GM21619 (cell line): ENCODE measurements around the gene SFSWAP.
"Not testable (repeated sequence)": the region's sequence is repeated elsewhere in the genome, so short reads cannot be mapped to it uniquely, and the experiment has no call there.

Source experiments
- ATAC-seq: cut with Tn5 transposase; IDR thresholded peaks from one replicate; pipeline ENCODE4 v1.9.1; 2021; ENCODE audit not compliant: unreplicated experiment

SFSWAP gene

DNA sequence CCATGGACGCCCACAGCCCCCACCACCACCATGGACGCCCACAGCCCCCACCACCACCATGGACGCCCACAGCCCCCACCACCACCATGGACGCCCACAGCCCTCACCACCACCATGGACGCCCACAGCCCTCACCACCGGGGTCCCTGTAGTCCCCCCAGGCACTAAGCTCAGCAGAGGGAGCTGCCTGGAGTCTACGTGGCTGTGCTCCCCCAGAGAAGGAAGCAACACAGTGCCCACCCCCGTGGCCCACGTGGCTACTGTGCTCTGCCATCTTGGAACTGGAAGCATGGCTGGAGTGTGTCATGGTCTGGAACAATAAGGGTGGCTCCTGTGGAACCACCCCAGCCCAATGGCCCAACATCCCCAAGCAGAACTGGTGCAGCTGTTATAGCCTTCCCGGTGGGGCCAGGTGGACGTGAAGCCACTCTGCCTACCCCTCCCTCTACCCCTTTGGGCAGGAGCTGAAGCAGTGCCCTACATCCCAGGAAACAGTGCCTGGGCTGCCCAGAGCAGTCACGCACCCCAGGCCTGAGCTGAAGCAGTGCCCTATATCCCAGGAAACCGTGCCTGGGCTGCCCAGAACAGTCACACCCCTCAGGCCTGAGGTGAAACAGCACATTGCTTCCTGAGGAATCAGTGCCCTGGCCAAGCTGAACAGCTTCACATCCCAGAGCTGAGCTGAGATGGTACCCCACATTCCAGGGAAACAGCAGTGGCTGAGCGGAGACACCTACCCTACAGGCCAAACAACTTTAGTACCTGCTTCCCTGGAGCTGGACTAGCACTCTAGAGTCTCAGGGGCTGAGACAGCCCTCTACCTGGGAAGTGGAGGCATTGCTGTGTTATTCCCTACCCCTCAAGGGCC, 9.0 kb upstream of the SFSWAP start:
- ATAC-seq: no peak

DNA sequence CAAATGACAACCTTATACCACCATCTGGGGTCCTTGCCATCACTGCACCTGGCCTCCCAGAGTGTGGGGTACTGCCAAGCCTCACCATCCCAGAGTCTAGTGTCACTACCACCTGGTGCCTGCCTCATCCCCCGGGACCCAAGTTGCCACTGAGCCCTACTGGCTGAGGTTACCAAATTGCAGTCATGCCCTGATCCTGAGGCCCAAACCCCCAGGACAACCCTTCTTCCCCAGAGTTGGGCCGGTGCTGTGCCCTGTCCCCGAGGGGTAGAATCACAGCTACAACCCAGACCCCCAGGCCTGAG, 8.4 kb upstream of the SFSWAP start:
- ATAC-seq: no peak

DNA sequence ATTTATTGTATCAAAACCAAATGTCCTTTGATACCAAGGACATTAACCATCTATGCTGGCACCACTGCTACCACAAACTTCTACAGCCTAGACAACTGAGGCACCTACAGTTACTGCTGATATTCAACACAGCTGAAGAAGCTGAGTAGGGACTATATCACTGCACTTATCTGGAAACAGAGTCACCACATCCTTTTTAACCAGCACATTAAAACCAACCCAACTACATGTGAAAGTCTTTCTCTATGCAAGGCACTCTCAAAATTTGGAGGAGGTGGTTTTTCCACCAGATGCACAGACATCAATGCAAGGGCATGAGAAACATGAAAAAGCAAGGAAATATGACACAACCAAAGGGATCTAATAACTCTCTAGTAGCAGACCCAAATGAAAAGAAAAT, 7.7 kb upstream of the SFSWAP start:
- no peak for ATAC-seq

DNA sequence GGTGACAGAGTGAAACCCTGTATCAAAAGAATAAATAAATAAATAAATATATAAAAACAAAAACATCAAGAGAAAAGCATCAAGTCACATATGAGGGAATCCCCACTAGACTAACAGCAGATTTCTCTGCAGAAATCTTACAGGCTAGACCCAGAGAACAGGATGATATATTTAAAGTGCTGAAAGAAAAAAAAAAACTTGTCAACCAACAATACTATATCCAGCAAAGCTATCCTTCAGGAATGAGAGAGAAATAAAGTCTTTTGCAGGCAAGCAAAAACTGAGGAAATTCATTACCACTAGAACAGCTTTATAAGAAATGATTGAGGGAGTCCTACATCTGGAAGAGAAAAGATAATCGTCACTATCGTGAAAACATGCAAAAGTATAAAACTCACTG, 6.4 kb upstream of the SFSWAP start:
- no peak for ATAC-seq

DNA sequence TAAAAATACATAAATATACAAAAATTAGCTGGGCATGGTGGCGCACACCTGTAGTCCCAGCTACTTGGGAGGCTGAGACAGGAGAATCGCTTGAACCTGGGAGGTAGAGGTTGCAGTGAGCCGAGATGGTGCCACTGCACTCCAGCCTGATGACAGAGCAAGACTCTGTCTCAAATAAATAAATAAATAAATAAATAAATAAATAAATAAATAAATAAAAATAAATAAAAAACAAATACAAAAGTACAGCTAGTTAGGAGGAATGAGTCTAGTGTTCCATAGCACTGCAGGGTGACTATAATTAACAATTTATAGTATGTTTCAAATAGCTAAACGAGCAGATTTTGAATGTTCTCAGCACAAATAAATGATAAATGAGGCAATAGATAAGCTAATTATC, 4.2 kb upstream of the SFSWAP start:
- not testable (repeated sequence) for ATAC-seq

DNA sequence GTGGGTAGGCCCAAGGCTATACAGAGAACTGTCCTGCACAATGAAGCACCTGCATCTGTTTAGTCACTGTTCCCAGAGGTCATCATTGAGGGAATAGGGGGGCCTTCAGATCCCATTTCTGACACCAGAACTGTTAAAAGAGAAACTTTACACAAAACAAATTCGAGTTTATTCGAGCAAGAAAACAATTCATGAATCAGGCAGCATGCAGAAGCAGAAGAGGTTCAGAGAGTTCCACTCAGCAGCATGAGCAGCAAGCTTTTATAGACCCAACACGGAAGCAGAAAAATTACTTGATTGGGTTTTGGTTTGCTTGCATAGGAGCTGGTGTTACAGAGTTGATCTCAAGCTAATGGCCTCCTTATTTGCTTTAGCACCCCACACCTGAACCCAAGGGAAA, 1.7 kb upstream of the SFSWAP start:
- ATAC-seq: no peak

DNA sequence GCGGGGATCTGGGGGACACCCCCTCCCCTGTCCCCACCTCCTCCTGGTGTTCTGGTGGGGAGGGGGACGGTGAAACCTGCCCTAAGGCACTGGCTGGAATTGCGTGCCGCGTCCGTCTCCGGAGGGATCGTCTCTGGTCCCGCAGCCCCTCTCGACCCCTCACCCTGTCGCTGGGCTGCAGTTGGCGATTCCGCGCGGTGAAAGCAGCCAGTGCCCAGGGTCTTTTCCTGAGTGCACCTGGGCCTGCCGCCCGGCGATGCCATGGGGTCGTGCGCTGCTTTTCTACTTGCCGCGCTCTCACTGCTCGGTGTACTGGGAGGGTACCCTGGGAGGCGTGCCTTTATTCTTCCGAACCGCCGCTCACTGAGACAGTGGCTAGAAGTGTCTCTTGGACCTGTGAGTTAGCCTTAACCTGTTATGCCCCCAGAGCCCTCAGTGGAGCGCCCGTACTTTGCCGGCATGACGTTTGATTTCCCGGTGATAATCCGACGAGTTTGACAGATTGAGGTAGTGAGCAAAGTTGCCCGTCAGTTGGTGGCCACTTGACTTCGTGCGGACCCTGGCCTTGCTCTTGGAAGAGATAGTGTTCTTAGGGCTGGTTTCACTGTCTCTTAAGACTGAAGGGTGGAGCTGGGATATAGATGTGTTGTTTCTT, 788 bp downstream of the SFSWAP start:
- no peak for ATAC-seq

DNA sequence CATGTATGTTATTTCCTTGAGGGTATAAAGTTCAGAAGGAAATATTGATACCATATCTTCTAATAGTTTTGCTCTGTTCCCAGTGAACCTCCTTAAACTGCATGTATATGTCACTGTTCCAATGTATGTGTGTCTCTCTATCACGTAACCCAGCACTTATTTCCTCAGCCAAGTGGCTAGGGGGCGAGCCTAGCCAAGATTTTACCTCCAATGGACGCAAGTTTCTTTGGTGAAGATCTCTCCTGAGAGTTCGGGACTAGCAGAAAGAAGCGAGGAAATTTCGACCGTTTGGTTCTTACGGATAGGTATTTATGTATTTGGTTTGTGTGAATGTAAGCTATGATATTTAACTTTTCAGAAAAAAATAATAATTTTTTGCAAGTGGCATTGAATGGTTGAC, 2.5 kb downstream of the SFSWAP start:
- ATAC-seq: no peak

DNA sequence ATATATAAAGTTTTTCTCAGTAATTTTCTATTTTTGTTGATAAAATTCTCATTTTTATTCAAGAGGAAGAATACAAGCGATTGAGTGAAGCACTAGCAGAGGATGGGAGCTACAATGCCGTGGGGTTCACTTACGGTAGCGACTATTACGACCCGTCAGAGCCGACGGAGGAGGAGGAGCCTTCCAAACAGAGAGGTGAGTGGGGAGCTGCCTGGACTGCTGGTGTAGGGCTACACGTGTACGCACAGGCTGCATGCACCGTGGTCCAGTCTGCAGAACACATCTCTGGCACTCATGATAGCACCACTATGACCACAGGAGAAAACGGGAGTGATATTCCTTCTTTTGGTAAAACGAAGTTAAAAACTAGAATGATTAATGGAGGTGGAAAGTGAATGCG, 3.9 kb downstream of the SFSWAP start:
- ATAC-seq: no peak

DNA sequence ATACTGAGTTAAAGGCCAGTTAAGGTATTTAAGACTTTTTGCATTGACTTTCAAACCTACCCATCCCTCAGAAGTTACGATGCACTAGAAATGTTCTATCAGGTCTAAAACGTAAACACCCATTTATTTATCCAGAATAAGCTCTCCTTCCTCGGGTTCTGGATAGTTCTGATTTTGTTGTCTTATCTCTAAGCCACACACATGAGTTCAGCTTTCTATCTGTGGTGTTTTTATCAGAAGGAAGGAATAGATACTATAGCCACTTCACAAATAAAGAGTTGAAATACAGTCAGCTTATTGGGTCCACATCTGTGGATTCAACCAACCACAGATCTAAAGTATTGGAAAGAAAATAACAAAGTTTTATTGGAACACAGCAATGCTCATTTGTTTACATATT, 5.4 kb downstream of the SFSWAP start:
- ATAC-seq: no peak

DNA sequence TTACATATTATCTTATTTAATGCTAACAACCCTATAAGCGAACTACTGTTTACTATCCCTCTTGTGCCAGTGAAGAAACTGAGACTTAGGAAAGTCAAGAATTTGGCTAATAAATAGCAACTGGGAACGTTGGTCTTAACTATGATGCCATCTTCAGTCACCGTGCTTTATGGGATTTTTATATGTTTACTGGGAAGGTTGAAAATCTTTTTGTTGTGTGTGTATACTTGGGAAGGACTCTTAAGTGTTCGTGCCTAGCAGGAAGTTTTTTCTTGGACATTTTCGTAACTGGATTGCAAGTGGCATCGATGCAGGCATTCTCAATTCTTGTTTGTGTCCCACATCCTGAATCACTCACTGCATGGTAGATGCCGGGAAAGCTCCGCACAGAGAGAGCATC, 9.4 kb downstream of the SFSWAP start:
- no peak for ATAC-seq

DNA sequence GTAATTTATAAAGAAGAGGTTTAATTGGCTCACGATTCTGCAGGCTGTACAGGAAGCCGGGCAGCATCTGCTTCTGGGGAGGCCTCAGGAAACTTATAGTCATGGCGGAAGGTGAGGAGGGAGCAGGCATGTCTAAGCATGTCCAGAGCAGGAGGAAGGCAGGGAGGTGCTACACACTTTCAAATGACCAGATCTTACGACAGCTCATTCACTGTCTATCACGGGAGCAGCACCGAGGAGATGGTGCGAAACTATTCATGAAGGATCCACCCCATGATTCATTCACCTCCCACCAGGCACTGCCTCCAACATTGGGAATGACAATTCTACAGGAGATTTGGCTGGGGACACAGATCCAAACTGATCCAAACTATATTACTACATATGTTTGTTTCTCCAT, 10.0 kb downstream of the SFSWAP start:
- ATAC-seq: no peak

DNA sequence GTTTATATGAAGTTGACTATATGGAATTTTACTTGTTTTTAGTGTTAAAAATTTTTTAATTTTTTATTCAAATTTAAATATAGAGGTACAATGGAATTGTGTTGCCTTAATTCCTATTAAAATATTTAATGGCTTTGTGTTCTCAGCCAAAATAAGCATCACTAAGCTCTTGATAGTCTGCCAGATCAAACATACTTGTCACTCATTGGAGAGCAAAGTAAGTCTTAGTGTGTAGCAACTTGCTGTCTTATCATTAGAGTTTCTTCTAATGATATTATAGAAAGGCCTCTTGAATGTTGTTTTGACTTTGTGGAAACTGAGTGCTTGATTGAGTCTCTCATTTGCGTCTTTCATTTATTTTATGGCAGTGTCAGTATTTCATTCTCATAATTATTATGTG, 10.7 kb downstream of the SFSWAP start:
- no peak for ATAC-seq

DNA sequence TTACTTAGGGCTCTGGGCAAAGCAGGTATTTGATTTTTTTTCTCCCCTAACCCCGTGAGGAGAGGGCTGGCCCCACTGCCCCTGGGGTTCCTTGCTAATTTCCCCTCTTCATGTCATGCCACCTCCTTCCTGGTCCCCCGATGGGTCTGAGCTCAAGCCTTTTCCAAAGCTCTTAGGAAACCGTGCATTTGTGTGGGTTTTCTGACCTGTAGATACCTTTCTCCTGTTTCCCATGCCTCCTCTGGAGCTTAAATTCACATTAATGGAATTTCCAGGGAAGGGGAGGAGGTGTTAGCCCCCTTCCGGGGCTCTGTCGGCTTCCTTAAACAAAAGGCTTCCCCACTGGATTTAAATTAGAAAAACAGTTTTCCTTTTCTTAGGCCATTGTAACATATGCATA, 12.6 kb downstream of the SFSWAP start:
- no peak for ATAC-seq

DNA sequence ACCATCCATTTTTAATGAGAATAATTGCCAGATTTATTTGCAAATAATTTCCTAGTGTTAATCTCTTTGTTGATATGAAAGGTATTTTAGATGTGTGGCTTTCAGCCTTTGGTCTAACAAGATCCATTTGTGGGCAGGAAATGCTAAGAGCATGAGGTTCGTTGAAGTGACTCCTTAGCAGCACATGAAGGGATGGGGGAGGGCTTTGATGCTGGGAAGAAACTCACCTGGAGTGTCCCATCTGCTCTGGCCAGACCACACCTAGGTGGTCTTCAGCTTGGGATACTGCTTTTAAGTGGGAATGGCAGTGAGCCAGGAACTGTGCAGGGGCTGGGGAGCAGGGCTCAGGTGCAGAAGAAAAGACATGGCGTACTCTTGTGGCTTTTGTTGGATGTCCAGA, 13.6 kb downstream of the SFSWAP start:
- ATAC-seq: no peak

DNA sequence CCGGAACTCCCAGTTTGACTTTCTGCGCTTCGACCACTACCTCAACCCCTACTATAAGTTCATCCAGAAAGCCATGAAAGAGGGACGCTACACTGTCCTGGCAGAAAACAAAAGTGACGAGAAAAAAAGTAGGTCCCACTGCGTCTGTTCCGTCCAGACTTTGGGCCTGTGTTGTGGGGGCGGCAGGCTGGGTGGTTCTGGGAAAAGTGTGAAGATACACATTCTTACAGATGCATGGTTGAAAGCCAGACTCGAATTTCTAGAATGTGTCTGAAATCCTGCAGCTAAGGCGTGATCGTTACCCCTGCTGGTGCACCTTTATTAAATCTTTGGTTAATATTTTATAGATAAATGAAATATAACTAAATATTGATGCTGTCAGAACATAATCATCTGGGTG, 14.6 kb downstream of the SFSWAP start:
- ATAC-seq: no peak

DNA sequence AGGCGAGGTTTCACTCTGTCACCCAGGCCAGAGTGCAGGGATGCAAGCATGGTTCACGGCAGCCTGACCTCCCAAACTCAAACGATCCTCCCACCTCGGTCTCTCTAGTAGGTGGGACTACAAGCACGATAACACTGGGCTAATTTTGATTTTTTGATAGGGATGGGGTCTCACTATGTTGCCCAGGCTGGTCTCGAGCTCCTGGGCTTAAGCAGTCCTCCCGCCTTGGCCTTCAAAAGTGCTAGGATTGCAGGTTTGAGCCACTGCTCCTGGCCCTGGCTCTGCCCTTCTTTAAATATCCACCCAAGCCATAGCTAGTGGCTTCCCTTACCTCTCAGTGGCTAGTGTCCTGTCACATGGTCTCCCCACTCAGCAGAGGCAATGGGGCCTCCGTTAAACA, 17.8 kb downstream of the SFSWAP start:
- ATAC-seq: no peak

DNA sequence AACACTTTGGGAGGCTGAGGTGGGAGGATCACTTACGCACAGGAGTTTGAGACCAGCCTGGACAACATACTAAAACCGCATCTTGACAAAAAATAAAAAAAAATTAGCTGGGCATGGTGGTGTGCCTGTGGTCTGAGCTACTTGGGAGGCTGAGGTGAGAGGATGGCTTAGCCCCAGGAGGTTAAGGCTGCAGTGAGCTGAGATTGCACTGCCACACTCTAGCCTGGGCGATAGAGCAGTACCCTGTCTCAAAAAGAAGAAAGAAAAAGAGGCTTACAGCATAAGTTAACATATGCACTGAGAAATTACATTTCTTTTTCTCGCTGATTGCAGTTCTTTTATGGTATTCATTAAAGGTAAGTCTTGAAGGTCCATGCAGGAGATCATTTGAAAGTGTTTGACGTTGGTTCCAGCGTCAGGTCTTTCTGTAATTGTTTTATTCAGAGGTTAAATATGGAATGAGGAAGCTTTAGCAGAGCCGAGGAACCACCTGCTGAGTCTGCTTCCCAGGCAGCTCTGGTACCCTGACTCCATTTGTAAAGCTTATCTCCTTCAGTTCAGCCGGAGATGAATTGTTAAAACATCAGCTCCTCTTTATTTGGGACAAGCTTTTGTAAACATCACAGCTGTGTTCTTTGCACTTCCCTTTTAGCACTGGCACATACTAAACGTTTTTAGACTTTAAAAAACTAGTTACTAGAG, 18.5 kb downstream of the SFSWAP start:
- ATAC-seq: no peak

DNA sequence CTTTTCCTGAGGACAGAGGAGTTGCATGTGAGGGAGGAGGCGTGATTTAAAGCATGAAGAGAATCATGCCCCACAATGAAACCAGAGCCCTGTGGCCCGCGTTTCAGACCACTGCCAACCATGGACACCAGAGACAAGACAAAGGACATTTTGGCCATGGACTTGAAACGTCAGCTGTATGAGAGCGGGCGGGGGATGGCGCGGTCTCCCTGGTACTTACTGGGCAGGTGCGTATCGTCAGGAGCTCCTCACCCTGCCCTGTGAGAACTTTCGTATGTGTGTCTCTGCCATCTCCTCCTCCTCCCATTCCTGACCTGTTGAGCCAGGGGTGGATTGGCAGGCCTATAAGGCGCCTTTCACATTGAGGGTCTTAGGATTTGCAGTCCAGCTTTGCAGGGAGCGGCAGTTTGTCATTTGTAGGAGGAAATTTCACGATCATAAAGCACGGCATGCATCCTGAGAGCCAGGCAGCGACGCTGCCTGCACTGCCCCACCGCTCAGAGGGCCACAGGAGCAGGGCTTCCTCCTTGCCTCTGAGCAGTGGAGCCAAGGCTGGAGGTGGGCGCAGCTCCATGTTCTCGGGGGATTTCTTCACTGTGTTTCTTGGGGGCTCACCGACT, 22.2 kb downstream of the SFSWAP start:
- no peak for ATAC-seq

DNA sequence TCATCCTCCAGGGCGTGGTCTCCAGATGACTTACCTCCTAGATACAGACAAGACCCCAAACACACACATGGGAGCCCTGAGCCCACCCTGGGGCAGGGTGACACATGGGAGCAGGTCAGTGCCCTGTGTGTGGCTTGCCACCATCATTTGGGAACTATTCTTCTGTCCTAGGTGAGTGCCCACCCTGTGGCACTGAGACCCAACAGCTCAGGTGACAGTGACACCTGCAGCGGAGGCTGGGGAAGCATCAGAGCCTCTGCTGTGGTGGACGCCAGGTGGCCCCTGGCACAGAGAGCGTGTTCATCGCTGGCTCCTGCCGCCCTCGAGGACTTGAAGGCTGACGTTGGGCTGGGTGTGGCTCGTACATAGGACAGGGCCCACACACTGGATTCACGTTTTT, 23.0 kb downstream of the SFSWAP start:
- ATAC-seq: no peak

DNA sequence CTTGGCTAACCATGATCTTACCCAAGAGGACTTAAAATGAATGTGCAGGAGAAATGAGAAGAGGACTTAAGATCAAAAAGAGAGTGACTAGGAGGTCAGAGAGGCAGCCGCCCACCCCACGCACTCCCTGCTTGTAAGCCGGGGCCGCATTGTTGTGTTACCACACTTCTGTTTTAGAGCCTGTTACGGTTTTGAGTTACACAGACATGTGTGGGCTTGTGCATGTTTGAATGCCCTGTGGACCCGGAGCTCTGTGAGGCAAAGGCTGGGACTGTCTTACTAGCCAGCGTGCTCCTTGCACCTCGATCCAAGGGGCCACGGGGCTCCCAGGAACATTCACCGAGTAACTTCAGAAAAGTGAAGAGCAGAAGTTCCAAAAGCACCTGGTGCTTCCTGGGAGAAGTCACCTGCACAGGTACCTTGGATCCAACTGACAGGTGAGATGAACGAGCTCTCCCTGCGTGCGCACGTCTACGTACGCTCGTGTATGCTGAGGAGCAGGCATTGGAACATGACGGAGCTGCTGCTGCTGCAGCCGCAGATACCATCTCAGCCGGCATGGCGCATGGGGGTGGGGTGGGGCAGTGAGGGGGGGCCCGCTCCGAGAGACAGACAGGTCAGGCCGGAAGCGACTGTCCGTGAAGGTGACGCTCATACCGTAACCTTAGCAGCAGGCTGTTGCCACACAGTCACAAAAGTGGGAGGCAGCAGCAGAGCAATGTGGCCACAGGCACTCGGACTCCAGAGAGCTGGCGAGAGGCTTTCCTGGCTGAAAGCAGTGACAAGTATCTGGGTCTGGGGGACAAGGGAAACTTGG, 23.7 kb downstream of the SFSWAP start:
- no peak for ATAC-seq
